HepG2 (cell line): ENCODE data around the gene NGDN. TPM values are rescaled to one million over a fixed set of nuclear protein-coding genes. Genes with fewer than 3 reads are reported as not detected.
A peak's percentile ranks its signal among the peaks of the same experiment; 100 is the strongest.

ENCODE experiments used
- ATAC-seq: fragments of 200-7000 bp; cut with Tn5 transposase; 3 replicates; pipeline ENCODE4 v1.9.1; 2020; ENCODE audit warnings: mild to moderate bottlenecking, moderate library complexity
- Bru-seq: library from RNA; stranded (reverse); fragments of 400-500 nt; gene quantifications from one replicate; lab custom pipeline; 2021; lab: Mats Ljungman, UMichigan
- BruChase-seq, 2 experiments: library from RNA; stranded (reverse); fragments of 400-500 nt; gene quantifications; one replicate each; lab custom pipeline; 2021; lab: Mats Ljungman, UMichigan
- BruUV-seq: library from RNA; stranded (reverse); fragments of 400-500 nt; replicated peaks from 2 replicates; lab custom pipeline; 2021; lab: Mats Ljungman, UMichigan
- CTCF ChIA-PET: fragments of 300-600 bp; formaldehyde crosslinking; extraction: SDS; loops from one replicate; lab custom pipeline; 2021; ENCODE audit warnings: low total read pairs, inconsistent platforms, low intra/inter-chr PET ratio; lab: Yijun Ruan, JAX
- POLR2A ChIA-PET: fragments of 350-600 bp; sonication (Branson Sonifier 250); formaldehyde crosslinking; loops from one replicate; lab custom pipeline; 2020; ENCODE audit warnings: antibody characterized with exemption, inconsistent platforms; lab: Yijun Ruan, JAX
- DNase-seq: peaks from one replicate; pipeline ENCODE4 v3.0.0-alpha.2; 2015; ENCODE audit warnings: low spot score
- FAIRE-seq: peaks from 3 replicates; lab custom pipeline; 2011; peaks lifted over from hg19 to GRCh38; lab: Jason Lieb, UNC
- H2AFZ ChIP-seq: one replicate; pipeline ENCODE4 v1.6.1; 2011; ENCODE audit warnings: low read length, inconsistent platforms
- H3K27ac ChIP-seq: fragments of 300-600 bp; 3 replicates; pipeline ENCODE4 v1.8.0; 2011; ENCODE audit warnings: mixed run types, mild to moderate bottlenecking, mixed read lengths, low read length, inconsistent platforms; ENCODE audit not compliant: insufficient read depth; ENCODE audit errors: extremely low read length
- H3K27me3 ChIP-seq, 2 experiments: fragments of 200-600 bp in 1 of 2; 2 replicates in 1 of 2; 3 replicates in 1 of 2; pipeline versions ENCODE4 v1.6.0 to v1.8.0; 2011; ENCODE audit warnings: low read length in 2 of 2, mild to moderate bottlenecking in 2 of 2, moderate library complexity in 2 of 2, inconsistent platforms in 1 of 2; ENCODE audit not compliant: insufficient read depth in 2 of 2, control insufficient read depth in 1 of 2
- H3K36me3 ChIP-seq, 2 experiments: fragments of 200-600 bp in 1 of 2; replicated peaks in 1 of 2; 2 replicates in 1 of 2; 3 replicates in 1 of 2; pipeline versions ENCODE4 v1.5.1 to v1.8.0; 2011; ENCODE audit warnings: low read length in 2 of 2, inconsistent platforms in 1 of 2; ENCODE audit not compliant: insufficient read depth in 2 of 2, control insufficient read depth in 1 of 2
- H3K4me1 ChIP-seq: 2 replicates; pipeline ENCODE4 v1.5.1; 2012; ENCODE audit warnings: low read length, inconsistent platforms; ENCODE audit not compliant: insufficient read depth
- H3K4me2 ChIP-seq: 2 replicates; pipeline ENCODE4 v1.6.0; 2011; ENCODE audit warnings: low read depth, low read length, inconsistent platforms
- H3K4me3 ChIP-seq, 3 experiments: fragments of 200-600 bp in 1 of 3; sonication (generic), shearing (Covaris generic) in 1 of 3; replicated peaks in 1 of 3; 2 replicates each; pipeline ENCODE4 v1.5.1; 2011 to 2016; ENCODE audit warnings: low read length in 3 of 3, inconsistent platforms in 2 of 3, low read depth in 2 of 3, mild to moderate bottlenecking in 2 of 3, control low read depth in 1 of 3, mixed read lengths in 1 of 3; ENCODE audit not compliant: insufficient read depth in 1 of 3
- H3K79me2 ChIP-seq: one replicate; pipeline ENCODE4 v1.6.1; 2011; ENCODE audit warnings: low read length, inconsistent platforms; ENCODE audit not compliant: insufficient read depth
- H3K9ac ChIP-seq: 2 replicates; pipeline ENCODE4 v1.6.0; 2011; ENCODE audit warnings: mild to moderate bottlenecking, low read depth, low read length, inconsistent platforms; ENCODE audit not compliant: insufficient read depth
- H3K9me3 ChIP-seq: 2 replicates; pipeline ENCODE4 v1.5.1; 2012; ENCODE audit warnings: mild to moderate bottlenecking, low read length
- H4K20me1 ChIP-seq: 2 replicates; pipeline ENCODE4 v1.6.0; 2011; ENCODE audit warnings: inconsistent platforms, mild to moderate bottlenecking, low read length, moderate library complexity; ENCODE audit not compliant: insufficient read depth
- ARNTL ChIP-seq: sonication (generic); formaldehyde crosslinking; IDR thresholded peaks from 2 replicates; pipeline ENCODE4 v1.4.0; 2020; ENCODE audit warnings: mild to moderate bottlenecking, missing genetic modification reagents
- CCDC6 ChIP-seq: sonication (generic); formaldehyde crosslinking; IDR thresholded peaks from 2 replicates; pipeline ENCODE4 v1.8.1; 2022; ENCODE audit warnings: mild to moderate bottlenecking, missing genetic modification reagents, moderate library complexity
- IKZF5 ChIP-seq: IDR thresholded peaks from 2 replicates; pipeline ENCODE4 v1.6.1; 2018; ENCODE audit warnings: missing genetic modification reagents, mild to moderate bottlenecking, missing compliant biosample characterization
- MTA3 ChIP-seq: sonication (generic); formaldehyde crosslinking; IDR thresholded peaks from 2 replicates; pipeline ENCODE4 v1.4.0; 2020; ENCODE audit warnings: missing genetic modification reagents
- RARA ChIP-seq: IDR thresholded peaks from 2 replicates; pipeline ENCODE4 v1.6.1; 2016; ENCODE audit warnings: missing genetic modification reagents, missing compliant biosample characterization
- RELA ChIP-seq: sonication (generic); formaldehyde crosslinking; IDR thresholded peaks from 2 replicates; pipeline ENCODE4 v1.4.0; 2020; ENCODE audit warnings: missing genetic modification reagents
- TBX3 ChIP-seq: fragments of 450-650 bp; IDR thresholded peaks from 2 replicates; pipeline ENCODE4 v1.6.1; 2017; ENCODE audit warnings: antibody characterized with exemption, mild to moderate bottlenecking, inconsistent platforms, borderline replicate concordance
- ZBTB25 ChIP-seq: IDR thresholded peaks from 2 replicates; pipeline ENCODE4 v1.6.1; 2018; ENCODE audit warnings: missing genetic modification reagents
- ZNF574 ChIP-seq: sonication (generic); formaldehyde crosslinking; IDR thresholded peaks from 2 replicates; pipeline ENCODE4 v1.4.0; 2020; ENCODE audit warnings: missing genetic modification reagents
- ZNF790 ChIP-seq: sonication (generic); formaldehyde crosslinking; IDR thresholded peaks from 2 replicates; pipeline ENCODE4 v1.8.0; 2022; ENCODE audit warnings: missing genetic modification reagents, mild to moderate bottlenecking, borderline replicate concordance
- ZNF839 ChIP-seq: sonication (generic); formaldehyde crosslinking; IDR thresholded peaks from 2 replicates; pipeline ENCODE4 v1.4.0; 2020; ENCODE audit warnings: missing genetic modification reagents, mild to moderate bottlenecking, borderline replicate concordance
- WGBS: methylation state at CpG from one replicate; pipeline ENCODE4 v1.1.6; 2017; ENCODE audit warnings: low lambda C conversion rate; 5-methylcytosine and 5-hydroxymethylcytosine counted together
- in situ Hi-C: cut with HindIII; loops from 2 replicates; pipeline ENCODE4 v1.10.0; 2017; ENCODE audit warnings: low pct_unique_long_range_greater_than_20kb; ENCODE audit not compliant: extremely low pct_ligation_motif_present
- intact Hi-C: fragments of 100-400 bp; cut with micrococcal nuclease; formaldehyde crosslinking; loops from one replicate; pipeline ENCODE4 v1.10.0; 2022; ENCODE audit not compliant: unreplicated experiment
- long read RNA-seq, 2 experiments: library from RNA in 1 of 2; library from polyadenylated mRNA in 1 of 2; stranded (forward) in 1 of 2; unstranded in 1 of 2; transcript quantifications; one replicate each; pipeline ENCODE4 v2.0.0, GENCODE V29; 2019 to 2022
- polyA minus RNA-seq, 3 experiments: library from RNA; depleted of rRNA, polyadenylated mRNA; stranded (reverse); fragments of >200 nt; gene quantifications; 2 replicates each; pipeline ENCODE4 v1.2.3, GENCODE V29; 2011; ENCODE audit warnings: low replicate concordance in 1 of 3
- polyA plus RNA-seq, 8 experiments: library from polyadenylated mRNA; depleted of rRNA in 3 of 8; stranded (reverse) in 7 of 8; unstranded in 1 of 8; fragments of >200 nt; fragmentation: Illumina TruSeq in 4 of 8; extraction: Trizol in 4 of 8; gene quantifications; 2 replicates each; pipeline versions ENCODE4 v1.2.1 to v1.2.3, GENCODE V29; 2011 to 2016; ENCODE audit warnings: low read depth in 4 of 8, missing spikeins in 1 of 8, mixed read lengths in 1 of 8; ENCODE audit not compliant: insufficient read depth in 1 of 8
- total RNA-seq, 5 experiments: library from RNA; depleted of rRNA; stranded (reverse); fragments of >200 nt; fragmentation: Illumina TruSeq; extraction: Trizol; gene quantifications; 2 replicates each; pipeline ENCODE4 v1.2.3, GENCODE V29; 2016; ENCODE audit warnings: low read depth in 1 of 5

Gene NGDN
- total RNA-seq (2016; rRNA removed; fragmentation: Illumina TruSeq; extraction: Trizol) (216 and 241 TPM in 2 replicates), polyA plus RNA-seq (2011; rRNA removed) (131 and 154 TPM in 2 replicates), polyA minus RNA-seq (2011; rRNA and poly(A)+ RNA removed; ENCODE audit: low replicate concordance) (23.6 and 38.1 TPM in 2 replicates), Bru-seq, nascent RNA (percentile 98 among the genes with signal in this experiment), BruChase-seq, experiment 1, labeled RNA remaining after a 6-hour chase (percentile 96 among the genes with signal in this experiment), BruChase-seq, experiment 2, labeled RNA remaining after a 2-hour chase (percentile 98 among the genes with signal in this experiment)
- total RNA-seq (2016; cell fraction: cytosol; rRNA removed; fragmentation: Illumina TruSeq; extraction: Trizol; ENCODE audit: low read depth), result 81.7 and 93.0 TPM in 2 replicates
- total RNA-seq (2016; cell fraction: insoluble cytoplasmic fraction; rRNA removed; fragmentation: Illumina TruSeq; extraction: Trizol), result 225 and 237 TPM in 2 replicates
- total RNA-seq (2016; cell fraction: membrane; rRNA removed; fragmentation: Illumina TruSeq; extraction: Trizol), result 66.4 and 83.1 TPM in 2 replicates
- total RNA-seq (2016; cell fraction: nucleus; rRNA removed; fragmentation: Illumina TruSeq; extraction: Trizol), result 177 and 204 TPM in 2 replicates
- polyA plus RNA-seq (2011; cell fraction: cytosol; rRNA removed), result 82.4 and 111 TPM in 2 replicates
- polyA plus RNA-seq (2011; cell fraction: nucleus; rRNA removed), result 104 and 123 TPM in 2 replicates
- 117 and 133 TPM in 2 replicates for polyA plus RNA-seq (2012)
- 21.2 and 22.9 TPM in 2 replicates for polyA plus RNA-seq (2016; cell fraction: cytosol; fragmentation: Illumina TruSeq; extraction: Trizol; ENCODE audit: low read depth)
- 196 and 227 TPM in 2 replicates for polyA plus RNA-seq (2016; cell fraction: insoluble cytoplasmic fraction; fragmentation: Illumina TruSeq; extraction: Trizol; ENCODE audit: low read depth)
- 27.9 and 28.0 TPM in 2 replicates for polyA plus RNA-seq (2016; cell fraction: membrane; fragmentation: Illumina TruSeq; extraction: Trizol; ENCODE audit: low read depth)
- 212 and 217 TPM in 2 replicates for polyA plus RNA-seq (2016; cell fraction: nucleus; fragmentation: Illumina TruSeq; extraction: Trizol; ENCODE audit: insufficient read depth, low read depth)
- 48.0 and 49.4 TPM in 2 replicates for polyA minus RNA-seq (2011; cell fraction: cytosol; rRNA and poly(A)+ RNA removed)
- polyA minus RNA-seq (2011; cell fraction: nucleus; rRNA and poly(A)+ RNA removed), result 243 and 292 TPM in 2 replicates
- long read RNA-seq, experiment 1, transcript NGDN-202 (11 exons, 1,143 nt), result major isoform, 181 of 250 reads
- long read RNA-seq, experiment 1, partial matches to known transcripts, result 47 of 250 reads
- long read RNA-seq, experiment 1, other reads (novel, unspliced or antisense), result 18 of 250 reads
- long read RNA-seq, experiment 2, transcript NGDN-202 (11 exons, 1,143 nt), result major isoform, 42 of 197 reads
- long read RNA-seq, experiment 2, partial matches to known transcripts, result 126 of 197 reads
- long read RNA-seq, experiment 2, other reads (novel, unspliced or antisense), result 26 of 197 reads

- peak within 1 kb of the TSS; percentile 55 for H2AFZ ChIP-seq
- H3K27me3 ChIP-seq, result peaks cover 0 to 4% of the 10 kb centered on the region in 2 experiments; a peak in 1 of 5 replicates
- no peaks in the 10 kb centered on the region for H4K20me1 ChIP-seq
- ATAC-seq, result peak; percentile 98
- ChIA-PET POLR2A (interaction anchor here (0.6 to 1.6 kb wide), 15 partner anchors 9 to 880 kb away, joined by 3 to 15 read pairs (median 3); partner anchors contain the start of genes ACIN1, C14orf119, MYH7 and PABPN1), CTCF (interaction anchor here (1.0 to 1.6 kb wide), 2 partner anchors 9 to 90 kb away, joined by 4 to 6 read pairs; no protein-coding TSS in a partner anchor)
- intact Hi-C loops (loop anchor here (1.0 kb wide), 3 partner anchors 12 to 183 kb away; partner anchors contain the start of genes HOMEZ and PABPN1), in situ Hi-C loops (no loop called here)
- peak within 1 kb of the TSS; percentile 70 for H3K27ac ChIP-seq
- H3K79me2 ChIP-seq, result peaks cover 20% of the 10 kb centered on the region
- no TSS peak for BruUV-seq
- peak within 1 kb of the TSS; percentile 82 for H3K4me2 ChIP-seq
- H3K9me3 ChIP-seq, result no peaks in the 10 kb centered on the region
- H3K36me3 ChIP-seq, result peaks cover 10 to 32% of the 10 kb centered on the region in 2 experiments
- FAIRE-seq, result peak; percentile 96
- H3K4me1 ChIP-seq, result peaks cover 14% of the 10 kb centered on the region
- DNase-seq, result peak; percentile 100
- 38% methylated on average over 41 of the region's 41 CpGs for WGBS
- peak within 1 kb of the TSS; percentile 90 to 94 (median 93) for H3K4me3 ChIP-seq
- H3K9ac ChIP-seq, result peak within 1 kb of the TSS; percentile 94
- peak; percentile 94 for TF ChIP-seq IKZF5 (CRISPR knock-in tag)
- TF ChIP-seq CCDC6 (CRISPR knock-in tag), result no peak; the same call in 1 of the 2 replicates
- TF ChIP-seq ZNF790, result 0 out of 2 replicates have a peak, but pooled peaks have one; percentile 57
- peak; percentile 86 for TF ChIP-seq ZBTB25 (CRISPR knock-in tag)
- TF ChIP-seq ZNF839, result peak; percentile 79
- TF ChIP-seq ZNF574 (CRISPR knock-in tag), result peak; percentile 96
- peak; percentile 25; the same call in 1 of the 2 replicates for TF ChIP-seq MTA3 (CRISPR knock-in tag)
- TF ChIP-seq ARNTL (CRISPR knock-in tag), result peak; percentile 71
- peak; percentile 52; the same call in 1 of the 2 replicates for TF ChIP-seq RELA (CRISPR knock-in tag)
- TF ChIP-seq TBX3, result peak; percentile 49; the same call in 1 of the 2 replicates
- TF ChIP-seq RARA (CRISPR knock-in tag), result peak; percentile 61
Observed at GRCh38 chr14:23469127-23469905, at the start of gene NGDN. Gene NGDN, plus strand, starts transcription at chr14:23469703. Its CDS starts 13 bp downstream, at chr14:23469716.
